Upper lobe of left lung (tissue), 4 donors: ENCODE results near the gene OXCT1.
"Not testable (repeated sequence)": the region's sequence is repeated elsewhere in the genome, so short reads cannot be mapped to it uniquely, and the experiment has no call there.

Experiments
- EP300 ChIP-seq, 4 donors: sonication (generic); formaldehyde crosslinking; IDR thresholded peaks; one replicate each; pipeline ENCODE4 v1.5.1; 2017; ENCODE audit warnings: antibody characterized with exemption in 4 of 4, control low read depth in 2 of 4
- POLR2A ChIP-seq, 4 donors: fragments of 450-650 bp; IDR thresholded peaks; one replicate each; pipeline ENCODE4 v1.5.1; 2016 to 2017; ENCODE audit warnings: antibody characterized with exemption in 4 of 4, mild to moderate bottlenecking in 2 of 4
- POLR2AphosphoS5 ChIP-seq, 2 donors: sonication (generic); formaldehyde crosslinking; IDR thresholded peaks; one replicate each; pipeline ENCODE4 v1.5.1; 2017; ENCODE audit warnings: antibody characterized with exemption in 2 of 2
- TF ChIP-seq, protein P1 (sequence below), 6 experiments: fragments of 450-650 bp in 4 of 6; fragments of 200-600 bp in 2 of 6; sonication (generic) in 2 of 6; IDR thresholded peaks; one replicate each; pipeline ENCODE4 v1.5.1; 2016 to 2019; ENCODE audit warnings: antibody characterized with exemption in 6 of 6

DNA sequence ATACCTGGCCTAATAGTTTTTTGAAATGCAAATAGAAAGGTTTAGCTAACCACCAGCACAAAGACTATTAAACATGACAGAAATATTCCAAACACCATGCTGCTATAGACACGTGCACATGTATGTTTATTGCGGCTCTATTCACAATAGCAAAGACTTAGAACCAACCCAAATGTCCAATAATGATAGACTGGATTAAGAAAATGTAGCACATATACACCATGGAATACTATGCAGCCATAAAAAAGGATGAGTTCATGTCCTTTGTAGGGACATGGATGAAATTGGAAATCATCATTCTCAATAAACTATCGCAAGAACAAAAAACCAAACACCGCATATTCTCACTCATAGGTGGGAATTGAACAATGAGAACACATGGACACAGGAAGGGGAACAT lies 55.9 kb downstream of the OXCT1 start:
- TF ChIP-seq, protein P1, sequence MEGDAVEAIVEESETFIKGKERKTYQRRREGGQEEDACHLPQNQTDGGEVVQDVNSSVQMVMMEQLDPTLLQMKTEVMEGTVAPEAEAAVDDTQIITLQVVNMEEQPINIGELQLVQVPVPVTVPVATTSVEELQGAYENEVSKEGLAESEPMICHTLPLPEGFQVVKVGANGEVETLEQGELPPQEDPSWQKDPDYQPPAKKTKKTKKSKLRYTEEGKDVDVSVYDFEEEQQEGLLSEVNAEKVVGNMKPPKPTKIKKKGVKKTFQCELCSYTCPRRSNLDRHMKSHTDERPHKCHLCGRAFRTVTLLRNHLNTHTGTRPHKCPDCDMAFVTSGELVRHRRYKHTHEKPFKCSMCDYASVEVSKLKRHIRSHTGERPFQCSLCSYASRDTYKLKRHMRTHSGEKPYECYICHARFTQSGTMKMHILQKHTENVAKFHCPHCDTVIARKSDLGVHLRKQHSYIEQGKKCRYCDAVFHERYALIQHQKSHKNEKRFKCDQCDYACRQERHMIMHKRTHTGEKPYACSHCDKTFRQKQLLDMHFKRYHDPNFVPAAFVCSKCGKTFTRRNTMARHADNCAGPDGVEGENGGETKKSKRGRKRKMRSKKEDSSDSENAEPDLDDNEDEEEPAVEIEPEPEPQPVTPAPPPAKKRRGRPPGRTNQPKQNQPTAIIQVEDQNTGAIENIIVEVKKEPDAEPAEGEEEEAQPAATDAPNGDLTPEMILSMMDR (IDR thresholded peaks at IDR 0.05) = not testable (repeated sequence)
- TF ChIP-seq POLR2A, POLR2AphosphoS5, EP300 (IDR thresholded peaks at IDR 0.05): not testable (repeated sequence)
